ENCODE measurements around the gene SYT15.
"Not testable (repeated sequence)": the region's sequence is repeated elsewhere in the genome, so short reads cannot be mapped to it uniquely, and the experiment has no call there.

The SYT15 gene

GRCh38 chr10:46573884-46574283, 5.0 kb upstream of the SYT15 start:
- H3K27ac ChIP-seq (ENCODE audit: low read depth, low read length); H3K4me1 ChIP-seq (ENCODE audit: control insufficient read depth in 1 of 2, insufficient read depth in 2 of 2, low read length in 2 of 2); H3K36me3 ChIP-seq (ENCODE audit: control insufficient read depth in 1 of 2, insufficient read depth in 2 of 2, low read length in 2 of 2); H3K27me3 ChIP-seq (ENCODE audit: control insufficient read depth in 1 of 2, insufficient read depth in 2 of 2, low read length in 2 of 2); H3K4me3 ChIP-seq (ENCODE audit: low read depth in 1 of 2, low read length in 2 of 2); H3K9me3 ChIP-seq (ENCODE audit: control insufficient read depth in 1 of 2, low read length in 2 of 2); H3K9ac ChIP-seq (ENCODE audit: low read depth in 1 of 2, low read length in 2 of 2): not testable (repeated sequence)

GRCh38 chr10:46577624-46578473, 1.1 kb upstream of the SYT15 start:
- not testable (repeated sequence) for H3K9me3 ChIP-seq (ENCODE audit: control insufficient read depth in 1 of 2, low read length in 2 of 2); H3K4me3 ChIP-seq (ENCODE audit: low read depth in 1 of 2, low read length in 2 of 2); H3K36me3 ChIP-seq (ENCODE audit: control insufficient read depth in 1 of 2, insufficient read depth in 2 of 2, low read length in 2 of 2); H3K4me1 ChIP-seq (ENCODE audit: control insufficient read depth in 1 of 2, insufficient read depth in 2 of 2, low read length in 2 of 2); H3K27ac ChIP-seq (ENCODE audit: low read depth, low read length); H3K27me3 ChIP-seq (ENCODE audit: control insufficient read depth in 1 of 2, insufficient read depth in 2 of 2, low read length in 2 of 2); H3K9ac ChIP-seq (ENCODE audit: low read depth in 1 of 2, low read length in 2 of 2)

GRCh38 chr10:46579378-46579777, 450 bp downstream of the SYT15 start:
- H3K9me3 ChIP-seq (ENCODE audit: control insufficient read depth in 1 of 2, low read length in 2 of 2); H3K27ac ChIP-seq (ENCODE audit: low read depth, low read length); H3K36me3 ChIP-seq (ENCODE audit: control insufficient read depth in 1 of 2, insufficient read depth in 2 of 2, low read length in 2 of 2): not testable (repeated sequence)

GRCh38 chr10:46581997-46582396, 3.1 kb downstream of the SYT15 start:
- H3K36me3 ChIP-seq (ENCODE audit: control insufficient read depth in 1 of 2, insufficient read depth in 2 of 2, low read length in 2 of 2); H3K4me3 ChIP-seq (ENCODE audit: low read depth in 1 of 2, low read length in 2 of 2); H3K9ac ChIP-seq (ENCODE audit: low read depth in 1 of 2, low read length in 2 of 2); H3K4me1 ChIP-seq (ENCODE audit: control insufficient read depth in 1 of 2, insufficient read depth in 2 of 2, low read length in 2 of 2); H3K9me3 ChIP-seq (ENCODE audit: control insufficient read depth in 1 of 2, low read length in 2 of 2); H3K27me3 ChIP-seq (ENCODE audit: control insufficient read depth in 1 of 2, insufficient read depth in 2 of 2, low read length in 2 of 2); H3K27ac ChIP-seq (ENCODE audit: low read depth, low read length): not testable (repeated sequence)

More at GRCh38 chr10:46579378-46579777, 450 bp downstream of the SYT15 start:
- not testable (repeated sequence) for H3K9ac ChIP-seq (ENCODE audit: low read depth in 1 of 2, low read length in 2 of 2); H3K27me3 ChIP-seq (ENCODE audit: control insufficient read depth in 1 of 2, insufficient read depth in 2 of 2, low read length in 2 of 2); H3K4me1 ChIP-seq (ENCODE audit: control insufficient read depth in 1 of 2, insufficient read depth in 2 of 2, low read length in 2 of 2); H3K4me3 ChIP-seq (ENCODE audit: low read depth in 1 of 2, low read length in 2 of 2)

- H3K9ac ChIP-seq (ENCODE audit: low read depth in 1 of 2, low read length in 2 of 2); H3K9me3 ChIP-seq (ENCODE audit: control insufficient read depth in 1 of 2, low read length in 2 of 2); H3K27ac ChIP-seq (ENCODE audit: low read depth, low read length); H3K27me3 ChIP-seq (ENCODE audit: control insufficient read depth in 1 of 2, insufficient read depth in 2 of 2, low read length in 2 of 2); H3K4me3 ChIP-seq (ENCODE audit: low read depth in 1 of 2, low read length in 2 of 2); H3K36me3 ChIP-seq (ENCODE audit: control insufficient read depth in 1 of 2, insufficient read depth in 2 of 2, low read length in 2 of 2); H3K4me1 ChIP-seq (ENCODE audit: control insufficient read depth in 1 of 2, insufficient read depth in 2 of 2, low read length in 2 of 2): not testable (repeated sequence)
These were observed 3.6 kb downstream of the SYT15 start for GRCh38 chr10:46582568-46582967.

GRCh38 chr10:46584196-46584595, 5.3 kb downstream of the SYT15 start:
- not testable (repeated sequence) for H3K4me1 ChIP-seq (ENCODE audit: control insufficient read depth in 1 of 2, insufficient read depth in 2 of 2, low read length in 2 of 2); H3K36me3 ChIP-seq (ENCODE audit: control insufficient read depth in 1 of 2, insufficient read depth in 2 of 2, low read length in 2 of 2); H3K9ac ChIP-seq (ENCODE audit: low read depth in 1 of 2, low read length in 2 of 2); H3K27ac ChIP-seq (ENCODE audit: low read depth, low read length); H3K4me3 ChIP-seq (ENCODE audit: low read depth in 1 of 2, low read length in 2 of 2); H3K27me3 ChIP-seq (ENCODE audit: control insufficient read depth in 1 of 2, insufficient read depth in 2 of 2, low read length in 2 of 2); H3K9me3 ChIP-seq (ENCODE audit: control insufficient read depth in 1 of 2, low read length in 2 of 2)

GRCh38 chr10:46585246-46585645, 6.3 kb downstream of the SYT15 start:
- H3K4me3 ChIP-seq (ENCODE audit: low read depth in 1 of 2, low read length in 2 of 2); H3K9me3 ChIP-seq (ENCODE audit: control insufficient read depth in 1 of 2, low read length in 2 of 2); H3K9ac ChIP-seq (ENCODE audit: low read depth in 1 of 2, low read length in 2 of 2); H3K4me1 ChIP-seq (ENCODE audit: control insufficient read depth in 1 of 2, insufficient read depth in 2 of 2, low read length in 2 of 2); H3K27me3 ChIP-seq (ENCODE audit: control insufficient read depth in 1 of 2, insufficient read depth in 2 of 2, low read length in 2 of 2); H3K27ac ChIP-seq (ENCODE audit: low read depth, low read length); H3K36me3 ChIP-seq (ENCODE audit: control insufficient read depth in 1 of 2, insufficient read depth in 2 of 2, low read length in 2 of 2): not testable (repeated sequence)

GRCh38 chr10:46587546-46587945, 8.6 kb downstream of the SYT15 start:
- not testable (repeated sequence) for H3K4me3 ChIP-seq (ENCODE audit: low read depth in 1 of 2, low read length in 2 of 2); H3K36me3 ChIP-seq (ENCODE audit: control insufficient read depth in 1 of 2, insufficient read depth in 2 of 2, low read length in 2 of 2); H3K9me3 ChIP-seq (ENCODE audit: control insufficient read depth in 1 of 2, low read length in 2 of 2); H3K9ac ChIP-seq (ENCODE audit: low read depth in 1 of 2, low read length in 2 of 2); H3K27me3 ChIP-seq (ENCODE audit: control insufficient read depth in 1 of 2, insufficient read depth in 2 of 2, low read length in 2 of 2); H3K4me1 ChIP-seq (ENCODE audit: control insufficient read depth in 1 of 2, insufficient read depth in 2 of 2, low read length in 2 of 2); H3K27ac ChIP-seq (ENCODE audit: low read depth, low read length)

- H3K27ac ChIP-seq (ENCODE audit: low read depth, low read length): not testable (repeated sequence)
These were observed 9.3 kb downstream of the SYT15 start for GRCh38 chr10:46588221-46588620.

GRCh38 chr10:46589589-46589988, 10.7 kb downstream of the SYT15 start:
- H3K9ac ChIP-seq (ENCODE audit: low read depth in 1 of 2, low read length in 2 of 2); H3K27ac ChIP-seq (ENCODE audit: low read depth, low read length); H3K4me1 ChIP-seq (ENCODE audit: control insufficient read depth in 1 of 2, insufficient read depth in 2 of 2, low read length in 2 of 2); H3K27me3 ChIP-seq (ENCODE audit: control insufficient read depth in 1 of 2, insufficient read depth in 2 of 2, low read length in 2 of 2); H3K4me3 ChIP-seq (ENCODE audit: low read depth in 1 of 2, low read length in 2 of 2); H3K36me3 ChIP-seq (ENCODE audit: control insufficient read depth in 1 of 2, insufficient read depth in 2 of 2, low read length in 2 of 2); H3K9me3 ChIP-seq (ENCODE audit: control insufficient read depth in 1 of 2, low read length in 2 of 2): not testable (repeated sequence)

More at GRCh38 chr10:46588221-46588620, 9.3 kb downstream of the SYT15 start:
- not testable (repeated sequence) for H3K9ac ChIP-seq (ENCODE audit: low read depth in 1 of 2, low read length in 2 of 2); H3K4me3 ChIP-seq (ENCODE audit: low read depth in 1 of 2, low read length in 2 of 2); H3K4me1 ChIP-seq (ENCODE audit: control insufficient read depth in 1 of 2, insufficient read depth in 2 of 2, low read length in 2 of 2); H3K27me3 ChIP-seq (ENCODE audit: control insufficient read depth in 1 of 2, insufficient read depth in 2 of 2, low read length in 2 of 2); H3K9me3 ChIP-seq (ENCODE audit: control insufficient read depth in 1 of 2, low read length in 2 of 2); H3K36me3 ChIP-seq (ENCODE audit: control insufficient read depth in 1 of 2, insufficient read depth in 2 of 2, low read length in 2 of 2)

- not testable (repeated sequence) for H3K27me3 ChIP-seq (ENCODE audit: control insufficient read depth in 1 of 2, insufficient read depth in 2 of 2, low read length in 2 of 2); H3K9ac ChIP-seq (ENCODE audit: low read depth in 1 of 2, low read length in 2 of 2); H3K4me1 ChIP-seq (ENCODE audit: control insufficient read depth in 1 of 2, insufficient read depth in 2 of 2, low read length in 2 of 2); H3K27ac ChIP-seq (ENCODE audit: low read depth, low read length); H3K36me3 ChIP-seq (ENCODE audit: control insufficient read depth in 1 of 2, insufficient read depth in 2 of 2, low read length in 2 of 2); H3K4me3 ChIP-seq (ENCODE audit: low read depth in 1 of 2, low read length in 2 of 2); H3K9me3 ChIP-seq (ENCODE audit: control insufficient read depth in 1 of 2, low read length in 2 of 2)
These were observed 12.1 kb downstream of the SYT15 start for GRCh38 chr10:46591053-46591452.
